Measurements from ENCODE around the gene PSMD13. TPM values are rescaled to one million over a fixed set of nuclear protein-coding genes. Genes with fewer than 3 reads are reported as not detected.
A peak's percentile ranks its signal among the peaks of the same experiment; 100 is the strongest.

PSMD13 gene
- polyA plus RNA-seq, 12 donors = 87.0 to 117 (median 103) TPM; not detected in 1

DNA sequence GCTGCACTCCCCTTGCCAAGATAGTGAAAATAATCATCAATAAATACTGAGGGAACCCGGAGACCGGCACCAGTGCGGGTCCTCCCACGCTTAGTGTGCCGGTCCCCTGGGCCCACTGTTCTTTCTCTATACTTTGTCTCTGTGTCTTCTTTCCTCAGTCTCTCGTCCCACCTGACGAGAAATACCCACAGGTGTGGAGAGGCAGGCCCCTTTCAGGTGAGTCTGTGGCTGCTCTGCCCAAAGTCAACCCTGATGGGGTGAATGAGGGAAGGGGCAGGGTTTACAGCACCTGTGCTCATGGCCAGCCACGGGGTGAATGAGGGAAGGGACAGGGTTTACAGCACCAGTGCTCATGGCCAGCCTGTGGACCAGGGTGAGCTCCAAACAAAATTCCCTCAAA is 34.3 kb upstream of the PSMD13 start:
- no peak for DNase-seq

DNA sequence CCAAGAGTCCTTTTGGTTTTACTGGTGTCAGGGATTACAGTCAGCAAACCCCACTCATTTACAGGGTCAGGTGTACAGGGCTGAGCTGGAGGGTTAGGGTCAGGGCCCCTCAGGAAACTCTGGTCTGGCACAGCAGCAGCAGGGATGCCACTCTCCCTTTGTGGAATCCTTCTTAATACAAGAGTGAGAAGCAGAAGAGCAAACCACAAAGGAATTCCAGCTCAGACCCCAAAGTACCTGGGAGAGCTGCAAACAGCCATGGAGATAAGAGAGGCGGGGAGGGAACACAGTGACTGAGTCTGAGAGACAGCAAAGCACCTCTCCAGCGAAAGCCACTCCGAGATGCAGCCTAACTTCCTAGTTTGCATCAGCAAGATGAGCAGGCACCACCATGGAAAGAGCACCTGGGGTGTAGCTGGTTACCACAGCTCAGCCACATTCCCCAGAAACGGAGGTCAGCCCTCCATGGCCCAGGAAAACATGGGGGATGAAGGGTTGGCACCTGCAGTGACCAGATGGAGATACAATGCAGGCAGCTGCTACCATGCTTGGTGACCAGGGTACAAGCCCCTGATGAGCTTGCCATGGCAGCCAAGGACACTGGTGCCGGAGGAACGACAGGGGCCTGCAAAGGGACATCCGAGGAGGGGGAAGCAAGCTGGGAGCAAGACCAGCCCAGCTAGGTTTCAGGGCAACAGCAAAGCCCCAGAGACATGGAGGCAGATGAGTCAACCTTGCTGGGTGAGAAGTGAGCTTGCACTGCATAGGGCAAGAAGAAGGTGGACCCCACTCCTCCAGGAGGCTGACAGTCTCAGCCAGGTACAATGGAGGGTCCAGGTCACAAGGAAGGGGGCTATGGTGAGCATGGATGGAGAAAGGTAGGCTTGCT is 33.5 kb upstream of the PSMD13 start:
- DNase-seq = no peak

DNA sequence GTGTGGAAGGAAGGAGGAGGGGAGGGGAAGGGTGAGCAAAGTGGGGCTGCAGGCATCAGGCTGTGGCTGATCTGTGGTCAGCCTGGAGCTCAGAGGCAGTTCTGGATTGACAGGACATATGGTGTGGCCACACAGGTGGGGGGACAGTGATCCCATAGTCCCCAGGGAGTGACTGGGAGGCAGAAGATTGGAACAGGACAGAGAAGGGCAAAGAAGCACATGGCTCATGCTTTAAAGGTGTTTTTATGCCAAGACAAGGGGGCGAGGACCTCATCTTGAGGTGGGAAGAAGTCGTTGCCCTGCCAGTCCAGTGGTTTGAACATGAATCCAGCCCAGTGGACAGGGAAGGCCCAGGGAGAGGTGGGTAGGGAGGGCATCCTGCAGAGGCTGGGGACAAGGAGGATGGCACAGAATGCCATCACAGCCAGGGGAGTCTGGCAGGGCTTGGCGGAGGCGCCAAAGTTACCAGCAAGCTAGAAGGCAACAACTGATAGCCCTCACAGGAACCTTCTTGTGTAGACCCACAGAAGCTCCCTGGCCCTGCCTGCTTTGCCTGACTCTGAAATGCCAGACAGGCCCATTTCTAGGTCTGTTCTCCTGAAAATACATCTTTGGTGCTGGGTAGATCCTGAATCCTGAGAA is 32.7 kb upstream of the PSMD13 start:
- no peak for DNase-seq

DNA sequence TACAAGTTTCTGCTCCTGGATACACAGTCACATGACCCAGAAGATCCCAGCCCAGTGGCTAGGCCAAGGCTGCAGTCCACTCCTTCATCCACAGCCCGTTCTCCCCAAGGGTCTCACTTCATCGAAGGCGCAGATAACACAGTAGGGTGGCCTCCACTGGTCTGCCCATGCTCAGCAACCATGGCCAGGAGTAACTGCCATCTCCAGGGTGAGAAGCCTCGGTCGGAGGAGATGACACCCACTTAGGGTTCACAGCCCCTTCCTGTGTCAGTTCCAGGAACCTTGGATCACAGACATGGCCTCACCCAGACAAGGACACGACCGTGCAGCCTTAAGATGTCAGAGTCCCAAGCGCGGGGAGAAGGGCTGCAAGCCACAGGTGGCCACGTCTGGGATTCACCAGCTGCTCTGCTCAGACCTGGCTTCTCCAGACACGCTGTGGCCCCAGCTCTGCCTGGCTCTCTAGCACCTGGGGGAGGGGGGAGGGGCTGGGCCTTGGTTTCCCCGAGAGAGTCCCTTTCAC is 32.1 kb upstream of the PSMD13 start:
- no peak for DNase-seq

DNA sequence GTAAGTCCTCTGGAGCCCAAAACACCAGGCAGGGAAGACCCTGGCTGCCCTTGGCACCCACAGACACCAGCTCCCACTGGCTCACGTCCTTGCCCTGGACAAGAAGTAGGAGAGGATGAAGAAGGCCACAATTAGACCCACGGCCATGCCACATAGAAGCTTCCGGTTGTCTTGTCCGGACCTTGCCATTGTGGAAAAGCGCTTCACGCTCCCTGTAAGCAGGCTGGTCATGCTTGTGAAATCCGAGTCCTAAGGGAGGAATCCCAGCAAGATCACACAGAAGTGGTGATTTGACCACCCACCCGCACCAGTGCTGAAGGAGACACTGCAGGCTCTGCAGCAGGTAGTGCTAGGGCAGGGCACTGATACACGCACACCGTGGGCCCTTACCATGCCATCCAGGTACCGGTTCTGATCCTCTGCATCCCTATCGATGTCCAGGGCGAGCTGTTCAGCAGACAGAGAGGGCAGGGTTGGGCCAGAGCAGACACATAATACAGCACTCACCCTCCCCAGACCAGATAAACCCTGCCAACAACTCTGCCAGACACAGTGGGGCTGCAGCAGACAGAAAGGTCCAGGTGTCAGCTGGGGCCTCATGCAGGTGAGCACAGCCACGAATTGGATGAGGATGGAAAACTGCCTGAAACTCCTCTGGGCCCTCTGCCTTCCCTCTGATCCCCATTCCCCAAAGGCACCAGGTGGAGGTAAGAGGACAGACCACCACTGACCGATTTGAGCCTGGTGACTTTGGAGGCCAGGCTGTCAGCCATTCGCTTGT is 31.4 kb upstream of the PSMD13 start:
- DNase-seq = no peak

DNA sequence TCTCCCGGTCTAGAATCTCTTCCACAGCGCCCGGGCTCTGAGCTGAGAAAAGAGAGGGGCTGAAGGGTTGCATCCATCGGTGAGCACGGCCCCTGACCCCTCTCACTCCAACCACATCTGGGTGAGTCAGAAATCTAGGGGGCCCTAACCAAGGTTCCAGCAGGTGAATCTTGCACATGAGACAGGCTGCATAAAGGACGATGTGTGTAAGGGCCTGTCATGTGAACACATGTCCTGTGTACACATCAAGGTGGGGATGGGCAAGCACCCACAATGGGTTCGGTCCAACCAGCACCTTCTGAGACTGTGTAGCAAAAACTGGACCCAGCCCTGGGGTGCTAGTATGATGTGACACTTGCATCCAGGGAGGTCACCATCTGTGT is 30.8 kb upstream of the PSMD13 start:
- no peak for DNase-seq

DNA sequence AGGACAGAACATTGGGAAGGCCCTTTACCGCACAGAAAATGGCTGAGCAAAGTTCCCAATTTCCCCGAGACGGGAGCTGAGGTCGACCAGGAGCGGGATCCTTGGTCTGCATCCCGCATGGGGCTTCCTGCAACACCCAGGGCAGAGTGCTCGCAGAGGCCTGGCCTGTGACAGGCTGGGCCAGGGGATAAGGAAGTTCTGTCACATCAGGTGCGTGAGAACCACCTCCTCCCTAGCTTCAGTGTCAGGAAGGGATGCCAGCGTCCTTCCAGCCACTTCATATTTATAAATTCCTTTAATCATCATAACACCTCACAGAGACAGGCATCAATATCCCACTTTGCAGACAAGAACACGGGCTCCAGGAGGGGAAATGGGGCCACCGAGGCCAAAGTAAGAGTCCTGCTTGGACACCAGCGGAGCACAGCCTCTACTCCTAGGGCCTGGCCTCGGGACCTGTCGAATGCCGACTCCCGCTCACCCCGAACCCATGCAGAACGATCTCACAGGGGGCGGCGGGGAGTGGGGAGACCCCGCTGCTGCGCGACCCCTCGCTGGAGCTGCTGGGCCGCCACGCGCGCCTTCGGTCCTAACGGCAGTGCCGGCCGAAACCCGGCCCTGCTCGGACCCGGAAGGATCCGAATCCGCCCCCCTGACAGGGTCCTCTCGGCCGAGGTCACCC is 30.1 kb upstream of the PSMD13 start:
- peak; percentile 28 for DNase-seq

DNA sequence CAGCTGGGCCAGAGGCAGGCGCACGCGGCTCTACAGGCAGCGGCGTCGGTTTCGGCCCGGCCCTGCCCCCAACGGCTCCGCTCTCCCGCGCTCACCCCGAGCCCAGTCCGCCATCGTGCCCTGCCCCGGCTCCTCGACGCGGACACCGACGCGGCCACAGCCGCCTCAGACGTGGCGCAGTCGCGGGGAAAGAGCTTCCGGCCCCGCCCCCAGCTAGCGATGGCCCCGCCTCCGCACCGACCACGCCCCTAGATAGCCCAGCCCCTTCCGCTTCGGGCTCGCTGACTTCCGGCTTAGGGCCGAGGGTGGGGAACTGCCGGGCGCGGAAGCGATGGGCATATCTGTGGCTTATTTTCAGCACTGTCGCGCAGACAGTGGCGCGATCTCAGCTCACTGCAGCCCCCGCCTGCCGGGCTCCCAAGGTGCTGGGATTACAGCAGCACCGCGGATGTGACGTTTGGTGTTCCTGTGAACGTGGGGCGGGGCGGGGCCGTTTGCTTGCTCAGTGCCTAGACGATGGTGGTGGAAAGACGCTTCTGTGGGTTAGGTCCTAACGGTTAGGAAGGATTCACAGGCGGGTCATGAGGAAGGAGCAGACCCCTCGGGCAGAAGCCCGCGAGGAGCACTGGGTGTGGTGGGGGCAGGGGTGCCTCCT is 29.4 kb upstream of the PSMD13 start, which contains the start of the genes BET1L and RIC8A:
TSS of gene BET1L (minus strand) at position 192 of the 655 bp plus-strand sequence. CDS start at position 114, 78 bp downstream.
TSS of gene RIC8A (plus strand) at position 501 of the 655 bp plus-strand sequence. CDS start 1,147 bp downstream, outside the sequence.
- peak; percentile 96 for DNase-seq

DNA sequence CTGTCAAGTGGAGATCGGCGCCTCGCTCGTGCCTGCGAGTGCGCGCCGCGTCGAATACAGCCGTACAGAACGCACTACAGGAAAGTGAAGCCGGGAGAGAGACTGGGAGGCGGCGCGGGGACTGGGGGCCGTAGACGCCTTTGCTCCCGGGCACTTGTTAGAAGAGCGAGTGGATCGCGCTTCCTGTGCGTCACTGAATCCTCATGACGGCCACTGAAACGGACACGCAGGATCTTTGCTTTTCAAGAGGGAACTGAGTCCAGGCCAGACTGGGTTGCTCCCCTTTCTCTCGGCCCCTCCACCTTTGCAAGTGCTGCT is 29.0 kb upstream of the PSMD13 start:
- no peak for DNase-seq

DNA sequence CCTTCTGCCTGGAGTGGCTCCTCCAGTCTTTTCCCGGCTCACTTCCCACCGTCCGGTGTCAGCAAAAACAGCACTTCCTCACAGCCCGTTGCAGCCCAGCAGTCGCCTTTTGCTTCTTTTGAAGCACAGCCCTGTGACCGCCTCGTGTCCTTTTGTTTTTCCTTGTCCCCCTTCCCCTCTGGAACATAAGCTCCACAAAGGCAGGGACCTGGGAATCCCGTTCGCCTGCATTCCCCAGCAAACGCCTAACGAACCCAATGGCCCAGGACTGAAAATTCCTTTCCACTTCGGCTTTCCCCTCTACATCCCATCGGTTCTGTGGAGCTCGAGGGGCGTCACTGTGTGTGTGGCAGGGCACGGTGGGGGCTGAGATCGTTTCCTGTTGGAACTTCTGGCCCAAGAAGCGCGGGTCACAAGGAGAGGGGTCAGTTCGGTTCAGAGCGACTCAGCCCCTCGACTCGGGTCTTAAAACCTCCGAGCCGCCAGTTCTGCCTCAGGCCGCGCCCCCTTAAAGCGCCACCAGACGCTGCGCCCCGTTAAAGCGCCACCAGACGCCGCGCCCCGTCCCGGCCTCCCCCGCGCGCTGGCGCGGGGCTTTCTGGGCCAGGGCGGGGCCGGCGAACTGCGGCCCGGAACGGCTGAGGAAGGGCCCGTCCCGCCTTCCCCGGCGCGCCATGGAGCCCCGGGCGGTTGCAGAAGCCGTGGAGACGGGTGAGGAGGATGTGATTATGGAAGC is 28.4 kb upstream of the PSMD13 start:
- peak; percentile 84 for DNase-seq

DNA sequence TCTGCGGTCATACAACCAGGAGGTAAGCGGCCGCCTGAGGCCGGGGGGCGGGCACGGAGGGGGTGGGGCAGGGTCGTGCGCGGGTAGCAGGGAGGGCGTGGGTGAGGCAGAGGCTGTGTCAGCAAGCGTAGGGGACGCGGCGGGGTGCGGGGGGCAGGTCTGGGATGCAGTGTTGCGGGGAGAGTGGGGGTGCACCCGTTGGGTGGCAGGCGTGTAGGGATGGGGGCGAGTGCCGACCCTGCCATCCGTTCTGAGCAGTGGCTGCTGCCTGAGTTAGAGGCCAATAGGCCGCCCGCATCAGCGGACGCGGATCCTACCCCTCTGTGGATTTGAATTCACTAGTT is 27.9 kb upstream of the PSMD13 start:
- no peak for DNase-seq

DNA sequence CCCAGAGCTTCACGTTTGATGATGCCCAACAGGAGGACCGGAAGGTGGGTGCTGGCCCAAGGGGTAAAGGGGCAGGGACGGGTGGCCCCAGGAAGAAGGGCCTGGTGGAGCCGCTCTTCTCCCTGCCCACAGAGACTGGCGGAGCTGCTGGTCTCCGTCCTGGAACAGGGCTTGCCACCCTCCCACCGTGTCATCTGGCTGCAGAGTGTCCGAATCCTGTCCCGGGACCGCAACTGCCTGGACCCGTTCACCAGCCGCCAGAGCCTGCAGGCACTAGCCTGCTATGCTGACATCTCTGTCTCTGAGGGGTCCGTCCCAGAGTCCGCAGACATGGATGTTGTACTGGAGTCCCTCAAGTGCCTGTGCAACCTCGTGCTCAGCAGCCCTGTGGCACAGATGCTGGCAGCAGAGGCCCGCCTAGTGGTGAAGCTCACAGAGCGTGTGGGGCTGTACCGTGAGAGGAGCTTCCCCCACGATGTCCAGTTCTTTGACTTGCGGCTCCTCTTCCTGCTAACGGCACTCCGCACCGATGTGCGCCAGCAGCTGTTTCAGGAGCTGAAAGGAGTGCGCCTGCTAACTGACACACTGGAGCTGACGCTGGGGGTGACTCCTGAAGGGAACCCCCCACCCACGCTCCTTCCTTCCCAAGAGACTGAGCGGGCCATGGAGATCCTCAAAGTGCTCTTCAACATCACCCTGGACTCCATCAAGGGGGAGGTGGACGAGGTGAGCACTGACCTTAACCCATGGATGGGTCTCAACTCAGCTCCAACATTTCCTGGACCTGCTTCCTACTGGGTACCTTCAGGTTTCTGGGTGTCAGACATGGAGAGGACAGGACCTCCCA is 27.3 kb upstream of the PSMD13 start:
- no peak for DNase-seq

DNA sequence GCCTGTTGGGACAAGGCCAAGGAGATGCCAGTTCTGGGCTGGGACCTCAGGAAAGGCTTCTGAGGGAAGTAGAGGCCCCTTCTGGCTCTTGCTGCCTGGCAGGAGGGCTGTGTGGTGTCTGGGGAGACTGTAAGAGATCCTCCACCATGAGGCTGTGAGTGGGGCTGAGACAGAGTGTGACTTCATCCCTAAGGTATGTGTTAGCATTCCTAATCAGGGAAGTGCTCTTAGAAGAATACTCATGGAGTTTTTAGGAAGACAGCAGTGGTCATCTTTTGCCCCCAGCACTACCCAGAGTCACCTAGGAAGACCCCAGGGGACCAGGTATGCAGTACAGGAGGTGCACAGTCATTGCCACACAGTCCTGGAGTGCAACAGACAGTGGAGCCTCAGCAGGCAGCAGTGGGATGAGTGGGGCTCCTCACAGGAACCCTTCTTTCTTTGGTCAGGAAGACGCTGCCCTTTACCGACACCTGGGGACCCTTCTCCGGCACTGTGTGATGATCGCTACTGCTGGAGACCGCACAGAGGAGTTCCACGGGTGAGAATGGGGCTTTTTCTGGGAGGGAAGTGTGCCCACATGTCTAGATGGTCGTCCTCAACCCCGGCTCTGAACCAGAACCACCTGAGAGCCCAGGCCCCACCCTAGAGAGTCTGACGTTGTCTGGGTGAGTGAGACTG is 26.5 kb upstream of the PSMD13 start:
- no peak for DNase-seq

DNA sequence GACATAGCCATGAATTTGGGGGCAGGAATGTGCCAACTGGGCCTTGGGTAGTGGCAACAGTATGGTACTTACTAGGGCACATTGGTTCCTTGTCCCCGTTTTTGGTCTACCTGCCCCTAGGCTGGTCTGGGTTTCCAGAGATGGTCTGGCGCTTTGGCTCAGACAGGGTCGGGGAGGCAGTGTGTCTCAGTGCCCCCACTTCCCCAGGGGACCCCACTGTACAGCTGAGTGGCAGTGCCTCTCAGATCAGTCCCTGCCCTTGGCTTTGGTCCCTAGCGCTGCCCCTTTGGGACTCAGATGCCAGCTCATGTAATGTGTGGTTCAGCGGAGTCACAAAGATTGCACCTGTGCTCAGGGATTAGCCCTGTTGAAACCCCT is 26.0 kb upstream of the PSMD13 start:
- no peak for DNase-seq

DNA sequence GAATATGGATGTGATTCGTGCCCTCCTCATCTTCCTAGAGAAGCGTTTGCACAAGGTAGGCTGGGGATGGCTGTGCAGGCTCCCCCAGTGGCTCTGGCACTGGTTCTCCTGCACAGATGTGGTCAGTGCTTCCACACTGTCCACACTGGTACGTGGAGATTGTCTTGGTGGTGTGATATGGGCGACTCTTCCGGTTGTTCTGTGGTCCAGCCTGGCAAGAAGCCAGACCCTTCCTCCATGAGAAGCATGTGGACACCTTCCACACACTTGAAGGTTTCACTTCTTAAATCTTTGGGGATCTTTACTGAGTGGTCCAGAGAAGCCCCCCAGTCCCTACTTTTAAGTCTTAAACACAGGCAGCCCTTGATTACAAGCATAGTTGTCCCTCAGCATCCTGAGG is 25.5 kb upstream of the PSMD13 start:
- DNase-seq = no peak

DNA sequence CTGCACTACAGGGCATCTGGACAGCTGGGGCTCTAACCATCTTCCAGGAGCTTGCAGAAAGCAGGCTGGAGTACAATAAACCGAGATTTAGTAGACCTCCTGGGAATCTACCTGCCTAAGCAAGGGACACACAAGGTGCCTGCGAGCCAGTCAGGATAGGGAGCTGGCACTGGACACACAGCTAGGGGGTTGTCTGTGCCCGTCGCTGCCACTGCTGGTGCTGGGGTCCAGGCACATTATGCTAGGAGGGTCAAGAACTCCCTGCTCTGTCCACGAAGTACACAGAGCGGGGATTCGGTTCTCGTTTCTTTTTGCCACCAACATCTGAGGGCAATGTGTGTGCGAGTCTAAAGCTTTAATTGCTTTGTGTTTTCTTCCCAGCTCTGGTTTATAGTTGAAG is 25.0 kb upstream of the PSMD13 start:
- no peak for DNase-seq

DNA sequence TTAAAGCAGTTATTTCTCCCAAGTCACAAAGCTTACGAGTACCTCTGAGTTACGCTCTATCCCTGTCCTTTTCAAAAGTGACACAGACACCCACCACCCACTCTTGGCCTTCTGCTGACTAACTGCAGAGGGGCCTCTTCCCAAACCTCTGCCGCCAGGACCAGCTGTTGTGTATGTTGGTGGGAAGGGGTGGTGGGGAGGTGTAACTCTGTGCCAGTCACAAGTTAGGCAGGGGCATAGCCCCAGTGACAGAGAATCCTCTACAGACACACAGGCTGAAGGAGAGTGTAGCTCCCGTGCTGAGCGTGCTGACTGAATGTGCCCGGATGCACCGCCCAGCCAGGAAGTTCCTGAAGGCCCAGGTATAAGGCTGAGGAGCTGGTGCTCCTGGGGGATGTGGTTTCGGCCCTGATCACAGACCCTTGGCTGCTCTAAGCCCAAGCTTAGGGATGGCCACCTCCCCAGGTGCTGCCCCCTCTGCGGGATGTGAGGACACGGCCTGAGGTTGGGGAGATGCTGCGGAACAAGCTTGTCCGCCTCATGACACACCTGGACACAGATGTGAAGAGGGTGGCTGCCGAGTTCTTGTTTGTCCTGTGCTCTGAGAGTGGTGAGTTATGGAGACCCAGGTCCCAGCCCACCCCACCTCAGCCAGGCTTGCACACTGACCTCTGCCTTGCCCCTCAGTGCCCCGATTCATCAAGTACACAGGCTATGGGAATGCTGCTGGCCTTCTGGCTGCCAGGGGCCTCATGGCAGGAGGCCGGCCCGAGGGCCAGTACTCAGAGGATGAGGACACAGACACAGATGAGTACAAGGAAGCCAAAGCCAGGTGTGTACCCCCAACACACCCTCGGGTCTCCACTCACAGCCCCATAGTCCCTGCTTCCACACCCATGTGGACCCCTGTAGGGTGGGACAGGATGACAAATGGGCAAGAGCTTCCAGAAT is 24.4 kb upstream of the PSMD13 start:
- no peak for DNase-seq

DNA sequence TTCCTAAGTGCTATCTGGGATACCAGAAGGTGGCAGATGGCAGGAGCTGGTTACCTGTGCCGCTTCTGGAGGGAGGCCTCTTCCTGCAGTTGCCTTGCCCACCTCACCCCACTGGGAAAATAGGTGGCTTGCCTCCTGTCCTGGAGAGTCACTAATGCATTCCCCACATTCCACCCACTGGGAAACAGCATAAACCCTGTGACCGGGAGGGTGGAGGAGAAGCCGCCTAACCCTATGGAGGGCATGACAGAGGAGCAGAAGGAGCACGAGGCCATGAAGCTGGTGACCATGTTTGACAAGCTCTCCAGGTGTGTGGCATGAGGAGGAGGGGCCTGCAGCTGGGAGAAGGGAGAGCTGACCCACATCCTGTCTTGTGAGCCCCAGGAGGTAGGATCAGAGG is 23.7 kb upstream of the PSMD13 start:
- no peak for DNase-seq

All from muscle of arm (tissue), 12 donors.